ENCODE results near the gene ZC3H10. TPM values are rescaled to one million over a fixed set of nuclear protein-coding genes. Genes with fewer than 3 reads are reported as not detected.

The ZC3H10 gene
- total RNA-seq, 3 donors from 2014 or later, result 3.6 to 4.8 (median 4.7) TPM

GRCh38 chr12:56102683-56103065 lies 15.4 kb upstream of the ZC3H10 start:
- H3K27me3 ChIP-seq, result no peaks in the 10 kb centered on the region
- H3K36me3 ChIP-seq, result no peaks in the 10 kb centered on the region
- DNase-seq (ENCODE audit: low spot score in 2 of 2), result no peak

GRCh38 chr12:56103066-56103711 lies 14.9 kb upstream of the ZC3H10 start:
- TF ChIP-seq POLR2A (IDR thresholded peaks at IDR 0.05) (no peak), POLR2AphosphoS5 (IDR thresholded peaks at IDR 0.05) (no peak), CTCF (IDR thresholded peaks at IDR 0.05) (no peak)
- Histone ChIP-seq H3K27ac (peak overlapping the region; percentile 88 to 94), H3K27me3 (no peaks in the 10 kb centered on the region), H3K36me3 (no peaks in the 10 kb centered on the region), H3K4me1 (peaks cover 0 to 10% of the 10 kb centered on the region in 2 donors), H3K9me3 (no peaks in the 10 kb centered on the region), H3K4me3 (peak overlapping the region; percentile 71 to 79 (median 73))
- intact Hi-C loops (cut with DNase I; ENCODE audit: low total_unique reads), result no loop called here
- DNase-seq (ENCODE audit: low spot score in 2 of 2), result no peak

More at GRCh38 chr12:56102683-56103065, 15.4 kb upstream of the ZC3H10 start:
- Histone ChIP-seq H3K4me3 (no peak overlapping the region), H3K27ac (no peak overlapping the region), H3K9me3 (no peaks in the 10 kb centered on the region), H3K4me1 (peaks cover 0 to 10% of the 10 kb centered on the region in 2 donors)
- TF ChIP-seq POLR2AphosphoS5 (IDR thresholded peaks at IDR 0.05) (no peak), CTCF (IDR thresholded peaks at IDR 0.05) (no peak), POLR2A (IDR thresholded peaks at IDR 0.05) (no peak)
- intact Hi-C loops (cut with DNase I; ENCODE audit: low total_unique reads), result no loop called here

- no peaks in the 10 kb centered on the region for H3K27me3 ChIP-seq
- H3K9me3 ChIP-seq, result no peaks in the 10 kb centered on the region
- no peak for DNase-seq (ENCODE audit: low spot score in 2 of 2)
- intact Hi-C loops (cut with DNase I; ENCODE audit: low total_unique reads), result no loop called here
- H3K36me3 ChIP-seq, result no peaks in the 10 kb centered on the region
- TF ChIP-seq POLR2A (IDR thresholded peaks at IDR 0.05) (no peak), CTCF (IDR thresholded peaks at IDR 0.05) (no peak), POLR2AphosphoS5 (IDR thresholded peaks at IDR 0.05) (no peak)
- peaks cover 0 to 10% of the 10 kb centered on the region in 2 donors for H3K4me1 ChIP-seq
- H3K27ac ChIP-seq, result peak overlapping the region; percentile 88 to 94
- peak overlapping the region; percentile 71 to 79 (median 73) for H3K4me3 ChIP-seq
Measured at GRCh38 chr12:56103823-56104108, 14.3 kb upstream of the ZC3H10 start.

GRCh38 chr12:56104109-56104814 lies 13.8 kb upstream of the ZC3H10 start, which contains the start of gene PA2G4:
Gene PA2G4 (plus strand): TSS chr12:56104559. CDS start chr12:56104738, 179 bp downstream.
- intact Hi-C loops (cut with DNase I; ENCODE audit: low total_unique reads), result no loop called here
- H3K4me3 ChIP-seq, result peak within 1 kb of the TSS; percentile 71 to 79 (median 73)

More at GRCh38 chr12:56104109-56104814, 13.8 kb upstream of the ZC3H10 start, which contains the start of gene PA2G4:
- Histone ChIP-seq H3K27ac (peak within 1 kb of the TSS; percentile 88 to 94), H3K27me3 (no peaks in the 10 kb centered on the region), H3K9me3 (no peaks in the 10 kb centered on the region), H3K4me1 (peaks cover 0 to 10% of the 10 kb centered on the region in 2 donors), H3K36me3 (no peaks in the 10 kb centered on the region)
- peak; percentile 80 for TF ChIP-seq POLR2A (IDR thresholded peaks at IDR 0.05)
- no peak for TF ChIP-seq CTCF (IDR thresholded peaks at IDR 0.05)
- TF ChIP-seq POLR2AphosphoS5 (IDR thresholded peaks at IDR 0.05), result peak; percentile 86 to 89 (median 88)
- peak; percentile 96 to 97 for DNase-seq (ENCODE audit: low spot score in 2 of 2)

Data from breast epithelium (tissue), 4 donors.